Activated B cell treated with CpG ODN at 0.5 μM for 24 hours (primary cell): ENCODE measurements around the gene UPF2. TPM values are rescaled to one million over a fixed set of nuclear protein-coding genes. Genes with fewer than 3 reads are reported as not detected.

ENCODE experiments used
- ATAC-seq: fragments of 200-7000 bp; cut with Tn5 transposase; one replicate; pipeline ENCODE4 v1.10.0; 2021; ENCODE audit warnings: low read depth, mild to moderate bottlenecking, moderate library complexity
- CTCF ChIA-PET: fragments of 350-600 bp; sonication (Branson Sonifier 250); formaldehyde crosslinking; loops from one replicate; lab custom pipeline; 2021; ENCODE audit warnings: antibody characterized with exemption; lab: Charles Lee
- POLR2A ChIA-PET: fragments of 350-600 bp; sonication (Branson Sonifier 250); formaldehyde crosslinking; loops from one replicate; lab custom pipeline; 2021; ENCODE audit warnings: antibody characterized with exemption; lab: Charles Lee
- DNase-seq: peaks from one replicate; pipeline ENCODE4 v3.0.0; 2022
- H3K27ac Mint-ChIP-seq: one replicate; pipeline ENCODE4 v1.8.0; 2020; ENCODE audit warnings: mixed read lengths
- H3K27me3 Mint-ChIP-seq: one replicate; pipeline ENCODE4 v1.8.0; 2021; ENCODE audit warnings: mixed read lengths
- H3K36me3 Mint-ChIP-seq: one replicate; pipeline ENCODE4 v1.8.0; 2021; ENCODE audit warnings: low read depth, mixed read lengths
- H3K4me1 Mint-ChIP-seq: one replicate; pipeline ENCODE4 v1.8.0; 2021; ENCODE audit warnings: mixed read lengths
- H3K4me3 Mint-ChIP-seq: one replicate; pipeline ENCODE4 v1.8.0; 2020; ENCODE audit warnings: mild to moderate bottlenecking, mixed read lengths
- H3K9me3 Mint-ChIP-seq: one replicate; pipeline ENCODE4 v1.8.0; 2020; ENCODE audit warnings: mixed read lengths
- intact Hi-C: fragments of 100-400 bp; cut with micrococcal nuclease; formaldehyde crosslinking; loops from one replicate; pipeline ENCODE4 v1.15.1; 2024
- total RNA-seq: library from RNA; stranded (reverse); gene quantifications from 2 replicates; pipeline ENCODE4 v1.2.3, GENCODE V29; 2022
- TF ChIP-seq, protein P1 (sequence below): fragments of 200-600 bp; IDR thresholded peaks from one replicate; pipeline ENCODE4 v1.8.0; 2022; ENCODE audit warnings: antibody characterized with exemption, mild to moderate bottlenecking

UPF2 gene
- total RNA-seq, 1 donor from 2014 or later: 58.0 TPM

GRCh38 chr10:11898033-11898371 is 144.6 kb downstream of the UPF2 start:
- Mint-ChIP-seq H3K4me3 (no peak overlapping the region), H3K9me3 (no peaks in the 10 kb centered on the region), H3K27ac (no peak overlapping the region), H3K36me3 (no peaks in the 10 kb centered on the region), H3K4me1 (no peaks in the 10 kb centered on the region), H3K27me3 (peaks cover under 1% of the 10 kb centered on the region)
- DNase-seq: no peak
- TF ChIP-seq, protein P1, sequence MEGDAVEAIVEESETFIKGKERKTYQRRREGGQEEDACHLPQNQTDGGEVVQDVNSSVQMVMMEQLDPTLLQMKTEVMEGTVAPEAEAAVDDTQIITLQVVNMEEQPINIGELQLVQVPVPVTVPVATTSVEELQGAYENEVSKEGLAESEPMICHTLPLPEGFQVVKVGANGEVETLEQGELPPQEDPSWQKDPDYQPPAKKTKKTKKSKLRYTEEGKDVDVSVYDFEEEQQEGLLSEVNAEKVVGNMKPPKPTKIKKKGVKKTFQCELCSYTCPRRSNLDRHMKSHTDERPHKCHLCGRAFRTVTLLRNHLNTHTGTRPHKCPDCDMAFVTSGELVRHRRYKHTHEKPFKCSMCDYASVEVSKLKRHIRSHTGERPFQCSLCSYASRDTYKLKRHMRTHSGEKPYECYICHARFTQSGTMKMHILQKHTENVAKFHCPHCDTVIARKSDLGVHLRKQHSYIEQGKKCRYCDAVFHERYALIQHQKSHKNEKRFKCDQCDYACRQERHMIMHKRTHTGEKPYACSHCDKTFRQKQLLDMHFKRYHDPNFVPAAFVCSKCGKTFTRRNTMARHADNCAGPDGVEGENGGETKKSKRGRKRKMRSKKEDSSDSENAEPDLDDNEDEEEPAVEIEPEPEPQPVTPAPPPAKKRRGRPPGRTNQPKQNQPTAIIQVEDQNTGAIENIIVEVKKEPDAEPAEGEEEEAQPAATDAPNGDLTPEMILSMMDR: no peak
- POLR2A ChIA-PET: no interaction called here
- intact Hi-C loops: no loop called here
- no peak for ATAC-seq
- CTCF ChIA-PET: no interaction called here

DNA sequence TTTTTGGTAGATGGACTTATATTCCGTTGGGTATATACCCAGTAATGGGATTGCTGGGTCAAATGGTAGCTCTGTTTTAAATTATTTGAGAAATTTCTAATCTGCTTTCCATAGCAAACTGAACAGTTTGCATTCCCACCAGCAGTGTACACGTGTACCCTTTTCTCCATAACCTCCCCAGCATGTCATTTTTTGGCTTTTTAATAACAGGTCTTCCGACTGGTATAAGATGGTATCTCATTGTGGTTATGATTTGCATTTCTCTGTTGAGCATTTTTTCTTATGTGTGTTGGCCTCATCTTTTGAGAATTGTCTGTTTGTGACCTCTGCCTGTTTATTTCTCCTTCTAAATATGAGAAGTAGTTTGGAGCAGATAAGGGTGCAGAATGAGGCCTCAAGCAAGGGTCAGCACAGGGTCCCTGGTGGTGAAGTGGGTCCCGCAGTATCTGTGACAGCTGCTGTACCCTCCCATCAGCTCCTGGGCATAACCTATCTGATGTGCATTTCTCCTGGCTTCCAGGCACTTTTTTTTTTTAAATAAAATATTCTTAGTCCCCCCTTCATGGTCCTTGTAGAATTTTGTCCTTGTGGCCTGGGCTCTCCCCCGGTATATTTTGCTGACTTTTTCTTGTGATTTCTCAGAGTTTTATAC is 145.9 kb downstream of the UPF2 start:
- H3K27ac Mint-ChIP-seq: no peak overlapping the region
- CTCF ChIA-PET: no interaction called here
- intact Hi-C loops: no loop called here
- DNase-seq (no peak), ATAC-seq (no peak)
- H3K36me3 Mint-ChIP-seq: no peaks in the 10 kb centered on the region
- POLR2A ChIA-PET: interaction anchor here (0.6 kb wide), 1 partner anchor 1206 kb away, joined by 9 read pairs; no protein-coding TSS in a partner anchor
- TF ChIP-seq, protein P1: no peak
- no peaks in the 10 kb centered on the region for H3K4me1 Mint-ChIP-seq
- H3K9me3 Mint-ChIP-seq: no peaks in the 10 kb centered on the region
- no peaks in the 10 kb centered on the region for H3K27me3 Mint-ChIP-seq
- H3K4me3 Mint-ChIP-seq: no peak overlapping the region

- H3K36me3 Mint-ChIP-seq: no peaks in the 10 kb centered on the region
- POLR2A ChIA-PET: no interaction called here
- H3K27ac Mint-ChIP-seq: no peak overlapping the region
- CTCF ChIA-PET: interaction anchor here (0.6 kb wide), 1 partner anchor 446 kb away, joined by 3 read pairs; no protein-coding TSS in a partner anchor
- intact Hi-C loops: no loop called here
- DNase-seq (no peak), ATAC-seq (no peak)
- TF ChIP-seq, protein P1: no peak
- H3K4me1 Mint-ChIP-seq: no peaks in the 10 kb centered on the region
- no peaks in the 10 kb centered on the region for H3K9me3 Mint-ChIP-seq
- H3K4me3 Mint-ChIP-seq: no peak overlapping the region
- H3K27me3 Mint-ChIP-seq: no peaks in the 10 kb centered on the region
These were observed 147.0 kb downstream of the UPF2 start for GRCh38 chr10:11895598-11895997.

DNA sequence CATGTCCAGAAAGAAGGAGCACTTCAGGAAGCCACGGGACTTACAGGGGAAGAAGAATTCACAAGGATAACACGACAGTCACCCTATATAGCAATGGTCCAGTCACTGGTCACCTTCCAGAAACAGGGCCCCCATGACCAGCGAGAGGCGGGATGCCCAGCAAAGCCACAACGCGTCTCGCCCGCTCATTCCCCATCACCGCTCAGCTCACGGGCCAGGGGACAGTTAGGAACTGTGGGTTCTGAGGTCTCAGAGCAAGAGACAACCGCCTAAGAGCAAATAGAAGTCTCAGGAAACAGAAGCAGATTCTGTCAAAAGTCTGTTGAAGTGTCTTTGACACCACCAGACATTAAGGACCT is 147.5 kb downstream of the UPF2 start:
- no peaks in the 10 kb centered on the region for H3K36me3 Mint-ChIP-seq
- H3K4me3 Mint-ChIP-seq: no peak overlapping the region
- no peak overlapping the region for H3K27ac Mint-ChIP-seq
- no peaks in the 10 kb centered on the region for H3K9me3 Mint-ChIP-seq
- DNase-seq (no peak), ATAC-seq (no peak)
- no peaks in the 10 kb centered on the region for H3K27me3 Mint-ChIP-seq
- intact Hi-C loops: no loop called here
- TF ChIP-seq, protein P1: no peak
- no peaks in the 10 kb centered on the region for H3K4me1 Mint-ChIP-seq
- CTCF ChIA-PET: no interaction called here
- POLR2A ChIA-PET: no interaction called here

DNA sequence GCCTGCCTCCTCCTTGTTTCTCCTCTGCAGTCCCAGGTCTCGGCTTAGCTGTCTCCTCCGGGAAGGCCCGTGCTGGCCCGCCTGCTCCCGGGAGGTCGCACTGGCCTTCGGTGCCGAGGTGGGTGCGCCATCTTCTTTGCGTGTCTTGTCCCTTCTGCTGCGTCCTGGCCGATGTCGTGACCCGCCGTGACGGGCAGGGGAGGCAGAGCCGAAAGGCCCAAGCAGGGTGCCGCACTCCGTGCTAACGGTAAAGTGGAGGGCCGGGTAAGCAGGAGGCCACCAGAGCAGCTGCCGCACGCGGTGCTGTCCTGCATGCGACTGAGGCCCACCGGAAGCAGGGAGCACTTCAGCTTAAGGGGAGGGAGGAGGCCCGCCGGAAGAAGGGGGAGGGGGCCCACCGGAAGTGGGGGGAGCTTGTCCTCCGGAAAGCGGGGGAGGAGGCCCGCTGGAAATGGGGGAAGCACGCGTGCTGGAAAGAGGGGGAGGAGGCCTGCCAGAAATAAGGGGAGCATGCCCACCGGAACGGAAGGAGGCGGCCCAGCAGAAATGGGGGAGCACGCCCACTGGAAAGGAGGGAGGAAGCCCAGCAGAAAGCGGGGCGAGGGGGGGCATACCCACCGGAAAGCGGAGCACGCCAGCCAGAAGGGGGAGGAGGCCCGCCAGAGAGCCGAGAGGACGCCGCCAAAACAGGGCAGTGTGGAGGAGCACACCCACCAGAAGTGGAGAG is 148.1 kb downstream of the UPF2 start:
- Mint-ChIP-seq H3K27ac (no peak overlapping the region), H3K36me3 (no peaks in the 10 kb centered on the region), H3K4me1 (no peaks in the 10 kb centered on the region), H3K9me3 (no peaks in the 10 kb centered on the region), H3K27me3 (no peaks in the 10 kb centered on the region), H3K4me3 (no peak overlapping the region)
- ChIA-PET CTCF (no interaction called here), POLR2A (no interaction called here)
- no peak for DNase-seq
- intact Hi-C loops: no loop called here
- ATAC-seq: no peak
- TF ChIP-seq, protein P1: no peak
